SK-N-MC (cell line): ENCODE results near the gene IL21.

Experiments used
- EZH2 ChIP-seq: fragments of 200-600 bp; sonication (generic); IDR thresholded peaks from one replicate; pipeline ENCODE4 v1.6.1; 2017; ENCODE audit warnings: antibody characterized with exemption
- POLR2AphosphoS5 ChIP-seq: IDR thresholded peaks from 2 replicates; pipeline ENCODE4 v1.6.1; 2012; ENCODE audit warnings: mild to moderate bottlenecking, low read depth, low read length, borderline replicate concordance

GRCh38 chr4:122633211-122633610 is 12.3 kb upstream of the IL21 start:
- TF ChIP-seq POLR2AphosphoS5 (no peak), EZH2 (no peak)
